ENCODE data around the gene DLG4. TPM values are rescaled to one million over a fixed set of nuclear protein-coding genes. Genes with fewer than 3 reads are reported as not detected.

DLG4 gene
- total RNA-seq, 1 experiment from 2014 or later: 59.7 TPM

- no peaks in the 10 kb centered on the region for H3K9me3 Mint-ChIP-seq
- peak overlapping the region; percentile 20 for H3K4me3 Mint-ChIP-seq
- no peak overlapping the region for H3K27ac Mint-ChIP-seq
- H3K4me1 Mint-ChIP-seq: peaks cover 25% of the 10 kb centered on the region
- H3K27me3 Mint-ChIP-seq (ENCODE audit: low read depth): no peaks in the 10 kb centered on the region
- ATAC-seq: no peak
- no peak for DNase-seq (ENCODE audit: low spot score)
- peaks cover 49% of the 10 kb centered on the region for H3K36me3 Mint-ChIP-seq
- CTCF ChIA-PET: interaction anchor here (0.7 kb wide), 1 partner anchor 18 kb away, joined by 11 read pairs; no protein-coding TSS in a partner anchor
- POLR2A ChIA-PET: no interaction called here
- TF ChIP-seq ZNF317 (CRISPR knock-in tag; IDR thresholded peaks at IDR 0.05; ENCODE audit: borderline replicate concordance, low read depth) (no peak), PRDM15 (CRISPR knock-in tag; IDR thresholded peaks at IDR 0.05) (no peak), NR2C2 (CRISPR knock-in tag; IDR thresholded peaks at IDR 0.05) (no peak), E2F5 (CRISPR knock-in tag; IDR thresholded peaks at IDR 0.05) (no peak), FOXP4 (CRISPR knock-in tag; IDR thresholded peaks at IDR 0.05) (no peak), NR1H2 (CRISPR knock-in tag; IDR thresholded peaks at IDR 0.05) (no peak), NFYB (CRISPR knock-in tag; conservative IDR thresholded peaks at IDR 0.05; ENCODE audit: low read depth) (no peak), MXD4 (CRISPR knock-in tag; IDR thresholded peaks at IDR 0.05; ENCODE audit: borderline replicate concordance) (no peak), USF2 (CRISPR knock-in tag; IDR thresholded peaks at IDR 0.05) (no peak), ZNF121 (CRISPR knock-in tag; IDR thresholded peaks at IDR 0.05) (no peak), FOXJ3 (CRISPR knock-in tag; IDR thresholded peaks at IDR 0.05; ENCODE audit: borderline replicate concordance) (no peak), HMGA2 (CRISPR knock-in tag; IDR thresholded peaks at IDR 0.05) (no peak), ZNF425 (CRISPR knock-in tag; conservative IDR thresholded peaks at IDR 0.05) (no peak), ERG (CRISPR knock-in tag; IDR thresholded peaks at IDR 0.05) (no peak), ARID4B (CRISPR knock-in tag; IDR thresholded peaks at IDR 0.05; ENCODE audit: borderline replicate concordance) (no peak), ZNF512 (CRISPR knock-in tag; IDR thresholded peaks at IDR 0.05; ENCODE audit: borderline replicate concordance) (no peak), GRHL2 (CRISPR knock-in tag; IDR thresholded peaks at IDR 0.05; ENCODE audit: insufficient replicate concordance, severe bottlenecking) (no peak), CREM (CRISPR knock-in tag; IDR thresholded peaks at IDR 0.05) (no peak)
These were observed 12.5 kb upstream of the DLG4 start for GRCh38 chr17:7232114-7232513.
